MV-4-11 (cell line): ENCODE results near the gene PTCD1.
"Not testable (repeated sequence)": the region's sequence is repeated elsewhere in the genome, so short reads cannot be mapped to it uniquely, and the experiment has no call there.

Experiments used
- DNase-seq: peaks from one replicate; lab custom pipeline; 2025; lab: John Stamatoyannopoulos, UW

PTCD1 gene

GRCh38 chr7:99386584-99387238 lies 51.9 kb downstream of the PTCD1 start:
- DNase-seq: peak; percentile 51

- peak; percentile 72 for DNase-seq
Observed at GRCh38 chr7:99385564-99385963, 53.0 kb downstream of the PTCD1 start.

- no peak for DNase-seq
Observed at GRCh38 chr7:99384523-99384922, 54.1 kb downstream of the PTCD1 start.

GRCh38 chr7:99383791-99384370 lies 54.7 kb downstream of the PTCD1 start:
- no peak for DNase-seq

GRCh38 chr7:99383203-99383602 lies 55.4 kb downstream of the PTCD1 start:
- DNase-seq: no peak

GRCh38 chr7:99381664-99382075 lies 56.9 kb downstream of the PTCD1 start:
- DNase-seq: no peak

GRCh38 chr7:99380823-99381663 lies 57.6 kb downstream of the PTCD1 start:
- DNase-seq: no peak

GRCh38 chr7:99380032-99380822 lies 58.4 kb downstream of the PTCD1 start:
- DNase-seq: peak; percentile 99

- DNase-seq: not testable (repeated sequence)
Observed at GRCh38 chr7:99379693-99380031, 58.9 kb downstream of the PTCD1 start.

- peak; percentile 86 for DNase-seq
Observed at GRCh38 chr7:99379043-99379577, 59.5 kb downstream of the PTCD1 start.

GRCh38 chr7:99375070-99375807 lies 63.4 kb downstream of the PTCD1 start:
- peak; percentile 51 for DNase-seq

GRCh38 chr7:99374111-99375064 lies 64.2 kb downstream of the PTCD1 start, which contains the start of gene ARPC1B:
TSS of gene ARPC1B (plus strand) at chr7:99374730. CDS start at chr7:99385715, 10,985 bp downstream.
- peak; percentile 62 for DNase-seq

- DNase-seq: no peak
Observed at GRCh38 chr7:99373091-99374066, 65.2 kb downstream of the PTCD1 start.

- DNase-seq: peak; percentile 41
Observed at GRCh38 chr7:99372275-99373090, 66.1 kb downstream of the PTCD1 start.

GRCh38 chr7:99371376-99371920 lies 67.2 kb downstream of the PTCD1 start:
- DNase-seq: no peak

GRCh38 chr7:99369767-99370391 lies 68.7 kb downstream of the PTCD1 start:
- peak; percentile 80 for DNase-seq

GRCh38 chr7:99368750-99369389 lies 69.7 kb downstream of the PTCD1 start:
- DNase-seq: no peak
